Mesendoderm (in vitro differentiated cells): ENCODE measurements around the gene DMRTA2.

ENCODE experiments used
- DNase-seq: peaks from one replicate; pipeline ENCODE4 v3.0.0; 2013
- H2AK5ac ChIP-seq: 2 replicates; pipeline ENCODE4 v1.6.1; 2013; ENCODE audit warnings: low read length, inconsistent platforms
- H2BK120ac ChIP-seq: 2 replicates; pipeline ENCODE4 v1.6.1; 2013; ENCODE audit warnings: low read depth, mild to moderate bottlenecking, low read length, moderate library complexity, mixed read lengths
- H2BK15ac ChIP-seq: replicated peaks from 2 replicates; pipeline ENCODE4 v1.6.1; 2013; ENCODE audit warnings: low read depth, mild to moderate bottlenecking, moderate library complexity
- H2BK5ac ChIP-seq: 2 replicates; pipeline ENCODE4 v1.6.1; 2013; ENCODE audit warnings: low read length, inconsistent platforms
- H3K18ac ChIP-seq: 2 replicates; pipeline ENCODE4 v1.6.1; 2013; ENCODE audit warnings: mild to moderate bottlenecking, low read length, mixed read lengths
- H3K23ac ChIP-seq: one replicate; pipeline ENCODE4 v1.6.1; 2013; ENCODE audit warnings: low read length
- H3K27ac ChIP-seq: 2 replicates; pipeline ENCODE4 v1.5.1; 2013; ENCODE audit warnings: low read depth, mild to moderate bottlenecking, inconsistent platforms, low read length, moderate library complexity
- H3K27me3 ChIP-seq: 2 replicates; pipeline ENCODE4 v1.6.1; 2013; ENCODE audit warnings: low read length, control low read depth, mild to moderate bottlenecking, inconsistent platforms; ENCODE audit not compliant: insufficient read depth, poor library complexity
- H3K36me3 ChIP-seq: 2 replicates; pipeline ENCODE4 v1.6.1; 2013; ENCODE audit warnings: low read length, inconsistent platforms; ENCODE audit not compliant: control insufficient read depth, insufficient read depth
- H3K4ac ChIP-seq: one replicate; pipeline ENCODE4 v1.6.1; 2013; ENCODE audit warnings: low read depth, mild to moderate bottlenecking, low read length, moderate library complexity
- H3K4me1 ChIP-seq: 2 replicates; pipeline ENCODE4 v1.6.1; 2013; ENCODE audit warnings: low read depth, low read length, inconsistent platforms; ENCODE audit not compliant: control insufficient read depth
- H3K4me2 ChIP-seq: 2 replicates; pipeline ENCODE4 v1.6.1; 2013; ENCODE audit warnings: low read length
- H3K4me3 ChIP-seq: 2 replicates; pipeline ENCODE4 v1.5.1; 2013; ENCODE audit warnings: mild to moderate bottlenecking, low read length
- H3K56ac ChIP-seq: one replicate; pipeline ENCODE4 v1.6.1; 2013; ENCODE audit warnings: low read length
- H3K79me1 ChIP-seq: 2 replicates; pipeline ENCODE4 v1.6.1; 2013; ENCODE audit warnings: low read length, inconsistent platforms
- H3K79me2 ChIP-seq: 2 replicates; pipeline ENCODE4 v1.6.1; 2013; ENCODE audit warnings: mild to moderate bottlenecking, low read length; ENCODE audit not compliant: control insufficient read depth, insufficient read depth
- H3K9ac ChIP-seq: 2 replicates; pipeline ENCODE4 v1.6.1; 2013; ENCODE audit warnings: low read length, inconsistent platforms
- H4K5ac ChIP-seq: one replicate; pipeline ENCODE4 v1.6.1; 2013; ENCODE audit warnings: low read length
- H4K8ac ChIP-seq: one replicate; pipeline ENCODE4 v1.6.1; 2013; ENCODE audit warnings: low read depth, mild to moderate bottlenecking, control low read depth, low read length, moderate library complexity
- WGBS: extraction: QIAGEN DNeasy Blood & Tissue Kit; methylation state at CpG from one replicate; pipeline ENCODE4 v1.1.7; 2013; ENCODE audit warnings: low lambda C conversion rate, missing lambda C conversion rate; ENCODE audit not compliant: insufficient coverage; ENCODE audit errors: extremely low coverage; 5-methylcytosine and 5-hydroxymethylcytosine counted together

Gene DMRTA2

GRCh38 chr1:50415235-50416149 is 7.8 kb downstream of the DMRTA2 start:
- no peak overlapping the region for H4K5ac ChIP-seq

GRCh38 chr1:50414853-50415234 is 8.4 kb downstream of the DMRTA2 start:
- no peak overlapping the region for H4K5ac ChIP-seq
- no peak overlapping the region for H3K4me3 ChIP-seq
- DNase-seq, result no peak
- H2BK5ac ChIP-seq, result no peak overlapping the region
- no peak overlapping the region for H3K4ac ChIP-seq
- H2BK15ac ChIP-seq, result no peak overlapping the region
- H3K18ac ChIP-seq, result no peak overlapping the region
- H2BK120ac ChIP-seq, result no peak overlapping the region
- H3K36me3 ChIP-seq, result no peaks in the 10 kb centered on the region
- H3K4me1 ChIP-seq, result no peaks in the 10 kb centered on the region
- no CpG with 5 or more reads among the region's 7 CpGs for WGBS
- H4K8ac ChIP-seq, result no peak overlapping the region
- H3K56ac ChIP-seq, result no peak overlapping the region
- H3K9ac ChIP-seq, result no peak overlapping the region
- H3K79me1 ChIP-seq, result no peaks in the 10 kb centered on the region
- peaks cover 63% of the 10 kb centered on the region for H3K27me3 ChIP-seq
- H3K27ac ChIP-seq, result no peak overlapping the region
- H3K23ac ChIP-seq, result no peak overlapping the region
- H2AK5ac ChIP-seq, result no peak overlapping the region
- no peak overlapping the region for H3K4me2 ChIP-seq
- no peaks in the 10 kb centered on the region for H3K79me2 ChIP-seq

More at GRCh38 chr1:50415235-50416149, 7.8 kb downstream of the DMRTA2 start:
- no peaks in the 10 kb centered on the region for H3K79me1 ChIP-seq
- peaks cover 70% of the 10 kb centered on the region for H3K27me3 ChIP-seq
- no peaks in the 10 kb centered on the region for H3K4me1 ChIP-seq
- H3K4me3 ChIP-seq, result no peak overlapping the region
- H3K4me2 ChIP-seq, result peak overlapping the region; percentile 19
- no CpG with 5 or more reads among the region's 56 CpGs for WGBS
- H3K4ac ChIP-seq, result no peak overlapping the region
- H3K79me2 ChIP-seq, result no peaks in the 10 kb centered on the region
- H3K18ac ChIP-seq, result no peak overlapping the region
- no peaks in the 10 kb centered on the region for H3K36me3 ChIP-seq
- no peak overlapping the region for H2BK5ac ChIP-seq
- no peak overlapping the region for H2BK15ac ChIP-seq
- H3K56ac ChIP-seq, result peak overlapping the region; percentile 65
- peak overlapping the region; percentile 35 for H3K9ac ChIP-seq
- no peak overlapping the region for H2AK5ac ChIP-seq
- H3K27ac ChIP-seq, result no peak overlapping the region
- DNase-seq, result peak; percentile 58
- no peak overlapping the region for H4K8ac ChIP-seq
- peak overlapping the region; percentile 85 for H3K23ac ChIP-seq
- no peak overlapping the region for H2BK120ac ChIP-seq

- Histone ChIP-seq H3K4ac (no peak overlapping the region), H3K4me2 (no peak overlapping the region), H3K27ac (no peak overlapping the region), H2BK120ac (no peak overlapping the region), H4K8ac (no peak overlapping the region), H3K4me3 (no peak overlapping the region), H3K4me1 (no peaks in the 10 kb centered on the region), H3K79me2 (no peaks in the 10 kb centered on the region), H3K18ac (no peak overlapping the region), H3K36me3 (no peaks in the 10 kb centered on the region), H2BK5ac (no peak overlapping the region), H2AK5ac (no peak overlapping the region), H3K9ac (no peak overlapping the region), H3K27me3 (peaks cover 46% of the 10 kb centered on the region), H3K56ac (no peak overlapping the region), H3K23ac (no peak overlapping the region), H4K5ac (no peak overlapping the region), H2BK15ac (no peak overlapping the region), H3K79me1 (no peaks in the 10 kb centered on the region)
- DNase-seq, result no peak
- no CpG with 5 or more reads among the region's 1 CpG for WGBS
These were observed 10.3 kb downstream of the DMRTA2 start for GRCh38 chr1:50412813-50413476.

GRCh38 chr1:50405814-50406213 is 17.4 kb downstream of the DMRTA2 start:
- Histone ChIP-seq H4K8ac (no peak overlapping the region), H3K18ac (no peak overlapping the region), H3K79me1 (no peaks in the 10 kb centered on the region), H3K27ac (no peak overlapping the region), H3K56ac (no peak overlapping the region), H3K4me3 (no peak overlapping the region), H3K4me2 (no peak overlapping the region), H3K4ac (no peak overlapping the region), H3K23ac (no peak overlapping the region), H4K5ac (no peak overlapping the region), H3K4me1 (no peaks in the 10 kb centered on the region), H2BK15ac (no peak overlapping the region), H2BK5ac (no peak overlapping the region), H3K27me3 (no peaks in the 10 kb centered on the region), H3K79me2 (no peaks in the 10 kb centered on the region), H3K36me3 (no peaks in the 10 kb centered on the region), H2AK5ac (no peak overlapping the region), H3K9ac (no peak overlapping the region), H2BK120ac (no peak overlapping the region)
- no peak for DNase-seq
- no CpG with 5 or more reads among the region's 4 CpGs for WGBS

GRCh38 chr1:50393522-50394120 is 29.6 kb downstream of the DMRTA2 start:
- Histone ChIP-seq H3K79me1 (no peaks in the 10 kb centered on the region), H4K8ac (no peak overlapping the region), H3K4me2 (no peak overlapping the region), H3K9ac (no peak overlapping the region), H3K56ac (no peak overlapping the region), H3K4me1 (no peaks in the 10 kb centered on the region), H3K79me2 (no peaks in the 10 kb centered on the region), H4K5ac (no peak overlapping the region), H3K4me3 (no peak overlapping the region), H3K4ac (peak overlapping the region; percentile 70), H2BK15ac (no peak overlapping the region), H3K23ac (no peak overlapping the region), H3K27ac (peak overlapping the region; percentile 4), H2BK5ac (no peak overlapping the region), H2BK120ac (no peak overlapping the region), H3K18ac (no peak overlapping the region), H2AK5ac (no peak overlapping the region), H3K36me3 (no peaks in the 10 kb centered on the region), H3K27me3 (no peaks in the 10 kb centered on the region)
- peak; percentile 78 for DNase-seq
- WGBS, result no CpG with 5 or more reads among the region's 2 CpGs
